GM21526 (cell line): ENCODE measurements around the gene UBE2I.
A peak's percentile ranks its signal among the peaks of the same experiment; 100 is the strongest.

Experiments used
- ATAC-seq: cut with Tn5 transposase; IDR thresholded peaks from one replicate; pipeline ENCODE4 v1.9.1; 2021; ENCODE audit warnings: moderate library complexity; ENCODE audit not compliant: unreplicated experiment, low FRiP score

The UBE2I gene

DNA sequence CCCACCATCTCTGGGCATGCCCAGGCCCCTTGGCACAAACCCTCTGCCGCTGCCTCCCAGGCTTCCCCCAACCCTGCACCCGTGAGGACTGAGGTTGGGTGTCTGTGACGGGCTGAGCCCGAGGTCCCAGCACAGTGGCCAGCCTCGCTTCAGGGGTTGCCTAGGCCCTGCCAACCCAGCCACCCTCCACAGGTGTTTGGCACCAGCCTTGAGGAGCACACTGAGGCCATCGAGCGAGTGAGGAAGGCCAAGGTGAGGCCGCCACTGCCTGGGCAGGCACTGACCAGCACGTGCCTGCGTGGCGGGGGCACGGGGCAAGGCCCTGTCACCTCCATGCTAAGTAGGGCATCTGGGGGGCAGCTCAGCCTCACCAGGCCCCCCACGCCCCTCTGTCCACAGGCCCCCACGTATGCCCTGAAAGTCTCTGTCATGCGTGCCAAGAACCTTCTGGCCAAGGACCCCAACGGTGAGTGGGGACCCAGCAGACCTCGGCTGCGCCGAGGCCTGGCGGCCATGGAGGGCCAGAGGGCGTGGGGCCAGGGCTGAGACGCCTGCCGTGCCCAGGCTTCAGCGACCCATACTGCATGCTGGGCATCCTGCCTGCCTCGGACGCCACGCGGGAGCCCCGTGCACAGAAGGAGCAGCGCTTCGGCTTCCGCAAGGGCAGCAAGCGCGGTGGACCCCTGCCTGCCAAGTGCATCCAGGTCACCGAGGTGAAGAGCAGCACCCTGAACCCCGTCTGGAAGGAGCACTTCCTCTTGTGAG lies 31.5 kb downstream of the UBE2I start:
- ATAC-seq: no peak

GRCh38 chr16:1341495-1342420 lies 32.3 kb downstream of the UBE2I start:
- ATAC-seq: no peak

DNA sequence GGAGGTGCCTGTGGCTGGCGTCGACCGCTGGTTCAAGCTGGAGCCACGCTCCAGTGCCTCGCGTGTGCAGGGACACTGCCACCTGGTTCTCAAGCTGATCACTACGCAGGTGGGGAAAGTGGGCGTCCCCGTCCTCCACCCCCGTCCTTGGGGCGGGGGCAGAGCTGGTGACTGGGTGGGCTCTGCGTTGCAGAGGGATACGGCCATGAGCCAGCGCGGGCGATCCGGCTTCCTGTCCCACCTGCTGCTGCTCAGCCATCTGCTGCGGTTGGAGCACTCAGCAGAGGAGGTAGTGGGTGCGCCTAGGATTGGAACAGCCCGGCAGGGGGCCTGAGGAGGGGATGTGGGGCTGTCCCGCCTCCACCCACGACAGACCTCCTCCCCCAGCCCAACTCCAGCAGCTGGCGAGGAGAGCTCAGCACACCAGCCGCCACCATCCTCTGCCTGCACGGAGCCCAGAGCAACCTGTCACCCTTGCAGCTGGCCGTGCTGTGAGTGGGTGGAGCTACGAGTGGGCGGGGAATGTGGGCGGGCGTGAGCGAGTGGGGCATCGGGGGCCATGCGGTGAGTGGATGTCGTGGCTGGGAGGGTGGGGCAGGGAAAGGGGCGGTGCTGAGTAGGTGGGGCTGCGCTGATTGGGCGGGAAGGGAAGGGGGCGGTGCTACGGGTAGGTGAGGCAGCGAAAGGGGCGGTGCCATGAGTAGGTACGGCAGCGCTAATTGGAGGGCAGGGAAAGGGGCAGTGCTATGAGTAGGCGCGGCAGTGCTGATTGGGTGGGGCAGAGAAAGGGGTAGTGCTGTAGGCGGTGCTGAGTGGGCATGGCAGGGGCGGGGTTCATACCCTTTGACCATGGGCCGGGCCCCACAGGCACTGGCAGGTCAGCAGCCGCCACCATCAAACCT lies 33.3 kb downstream of the UBE2I start:
- ATAC-seq: peak; percentile 61

DNA sequence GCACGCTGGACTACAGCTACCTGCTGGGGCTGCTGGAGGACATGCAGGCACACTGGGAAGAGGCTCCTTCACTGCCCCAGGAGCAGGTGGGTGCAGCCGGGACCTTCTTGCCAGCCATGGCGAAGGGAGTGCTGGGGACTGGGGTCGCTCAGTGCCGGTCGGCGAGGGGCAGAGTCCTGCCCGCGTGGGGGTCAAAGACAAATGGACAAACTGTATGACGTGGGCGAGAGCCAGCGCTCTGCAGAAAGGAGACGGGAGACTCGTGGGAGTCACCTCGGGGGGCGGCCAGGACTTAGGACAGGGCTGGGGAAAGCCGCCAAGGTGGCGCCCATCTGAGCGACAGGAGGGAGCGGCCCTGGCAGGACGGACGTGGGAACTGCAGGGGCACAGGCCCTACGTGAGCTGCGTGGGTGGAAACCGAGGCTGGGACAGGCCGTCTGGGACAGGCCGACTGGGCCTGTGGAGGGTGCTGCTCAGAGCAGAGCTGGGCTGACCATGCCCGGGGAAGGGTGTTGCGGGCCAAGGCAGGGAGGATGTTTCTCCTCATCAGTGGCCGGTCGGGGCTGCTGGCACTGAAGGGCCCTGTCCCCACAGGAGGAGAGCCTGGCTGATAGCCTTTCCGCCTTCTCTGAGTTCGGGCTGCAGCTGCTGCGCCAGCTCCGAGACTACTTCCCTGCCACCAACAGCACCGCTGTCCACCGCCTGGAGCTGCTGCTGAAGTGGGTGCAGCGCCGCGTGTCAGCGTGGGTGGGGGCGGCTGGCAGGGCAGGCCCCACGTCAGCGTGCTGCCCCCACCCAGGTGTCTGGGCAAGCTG lies 34.2 kb downstream of the UBE2I start:
- ATAC-seq: no peak

GRCh38 chr16:1344499-1344898 lies 35.1 kb downstream of the UBE2I start:
- ATAC-seq: no peak

- ATAC-seq: no peak
These were observed 35.7 kb downstream of the UBE2I start for GRCh38 chr16:1345087-1345486.

DNA sequence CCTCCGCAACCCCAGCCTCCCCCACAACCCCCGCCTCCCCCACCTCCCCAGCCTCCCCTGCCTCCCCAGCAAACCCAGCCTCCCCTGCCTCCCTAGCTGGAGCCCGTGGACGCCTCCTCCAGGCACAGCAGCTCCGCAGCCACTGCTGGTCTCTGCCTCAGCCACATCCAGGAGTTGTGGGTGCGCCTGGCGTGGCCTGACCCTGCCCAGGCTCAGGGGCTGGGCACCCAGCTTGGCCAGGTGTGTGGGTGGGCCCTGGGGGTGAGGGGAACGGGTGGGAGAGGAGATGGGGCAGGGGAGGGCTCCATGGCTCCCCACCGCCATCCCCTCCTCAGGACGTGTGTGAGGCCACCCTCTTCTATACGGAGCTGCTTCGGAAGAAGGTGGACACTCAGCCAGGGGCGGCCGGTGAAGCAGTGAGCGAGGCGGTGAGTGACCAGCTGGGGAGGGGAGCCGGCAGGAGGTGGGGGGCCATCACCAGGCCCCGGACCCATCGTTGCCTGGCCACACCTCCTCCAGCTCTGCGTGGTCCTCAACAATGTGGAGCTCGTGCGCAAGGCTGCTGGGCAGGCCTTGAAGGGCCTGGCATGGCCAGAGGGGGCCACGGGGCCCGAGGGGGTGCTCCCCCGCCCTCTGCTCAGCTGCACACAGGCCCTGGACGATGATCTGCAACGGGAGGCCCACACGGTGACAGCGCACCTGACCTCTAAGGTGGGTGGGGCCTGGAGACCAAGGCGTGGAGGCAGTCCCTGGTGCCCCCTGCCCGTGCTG lies 36.4 kb downstream of the UBE2I start:
- ATAC-seq: no peak

DNA sequence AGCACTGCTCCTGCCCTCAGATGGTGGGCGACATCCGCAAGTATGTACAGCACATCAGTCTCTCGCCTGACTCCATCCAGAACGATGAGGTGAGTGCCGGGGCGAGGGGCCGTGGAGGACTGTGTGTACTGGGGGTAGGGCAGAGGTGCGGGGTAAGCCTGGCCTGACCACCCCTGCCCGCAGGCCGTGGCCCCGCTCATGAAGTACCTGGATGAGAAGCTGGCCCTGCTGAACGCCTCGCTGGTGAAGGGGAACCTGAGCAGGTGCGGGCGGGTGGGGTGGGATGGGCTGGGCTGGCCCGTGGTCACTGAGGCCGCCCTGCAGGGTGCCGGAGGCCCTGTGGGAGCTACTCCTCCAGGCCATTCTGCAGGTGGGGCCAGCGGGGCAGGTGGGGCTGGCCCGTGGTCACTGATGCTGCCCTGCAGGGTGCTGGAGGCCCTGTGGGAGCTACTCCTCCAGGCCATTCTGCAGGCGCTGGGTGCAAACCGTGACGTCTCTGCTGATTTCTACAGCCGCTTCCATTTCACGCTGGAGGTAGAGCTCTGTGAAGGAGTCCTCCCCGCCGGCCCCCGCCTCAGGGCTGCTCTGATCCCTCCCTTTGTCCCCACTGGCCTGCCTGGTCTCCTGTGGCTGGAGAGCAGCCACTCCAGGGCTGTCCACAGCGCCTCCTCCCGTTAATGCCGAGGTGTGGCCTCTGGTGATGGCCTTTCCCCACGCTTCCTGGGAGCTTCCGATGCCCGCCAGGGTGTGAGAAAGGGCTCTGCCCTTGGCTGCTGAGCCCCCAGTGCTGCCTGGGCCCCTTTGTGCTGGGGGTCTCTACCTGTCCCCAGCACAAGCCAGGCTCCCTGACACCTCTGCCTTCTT lies 37.2 kb downstream of the UBE2I start:
- no peak for ATAC-seq

DNA sequence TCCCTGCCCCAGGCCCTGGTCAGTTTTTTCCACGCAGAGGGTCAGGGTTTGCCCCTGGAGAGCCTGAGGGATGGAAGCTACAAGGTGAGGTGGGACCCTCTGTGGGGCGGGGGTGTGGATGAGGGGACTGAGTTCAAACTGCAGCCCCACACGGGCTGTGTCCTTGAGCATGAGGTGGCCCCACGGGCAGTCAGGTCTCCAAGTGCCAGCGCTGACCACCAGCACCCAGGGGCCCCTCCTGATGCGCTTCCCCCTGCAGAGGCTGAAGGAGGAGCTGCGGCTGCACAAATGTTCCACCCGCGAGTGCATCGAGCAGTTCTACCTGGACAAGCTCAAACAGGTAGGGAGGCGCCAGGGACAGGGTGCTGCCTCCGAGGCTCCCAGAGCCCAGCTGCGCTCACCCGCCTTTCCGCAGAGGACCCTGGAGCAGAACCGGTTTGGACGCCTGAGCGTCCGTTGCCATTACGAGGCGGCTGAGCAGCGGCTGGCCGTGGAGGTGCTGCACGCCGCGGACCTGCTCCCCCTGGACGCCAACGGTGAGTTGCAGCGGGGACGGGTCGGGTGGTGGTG lies 37.9 kb downstream of the UBE2I start:
- ATAC-seq: no peak

GRCh38 chr16:1347962-1348361 lies 38.5 kb downstream of the UBE2I start:
- ATAC-seq: no peak

DNA sequence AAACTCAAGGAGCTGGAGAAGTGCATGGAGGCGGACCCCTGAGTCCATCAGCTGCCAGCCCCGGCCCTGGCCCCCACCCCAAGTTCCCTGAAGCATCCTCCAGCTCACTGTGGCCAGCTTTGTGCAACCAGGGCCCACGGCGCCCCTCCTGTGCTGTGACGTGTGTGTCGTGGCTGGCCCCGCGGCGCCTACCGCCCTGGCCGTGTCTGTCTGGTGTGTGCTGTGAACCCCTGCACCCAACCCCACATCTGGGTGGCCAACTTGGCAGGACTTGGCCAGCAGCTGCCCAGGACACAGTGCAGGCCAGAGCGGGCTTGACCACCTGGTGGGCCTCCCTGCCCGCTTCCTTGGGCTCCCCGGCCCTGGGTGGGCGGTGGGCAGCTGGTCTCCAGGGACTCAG lies 39.0 kb downstream of the UBE2I start:
- ATAC-seq: no peak

DNA sequence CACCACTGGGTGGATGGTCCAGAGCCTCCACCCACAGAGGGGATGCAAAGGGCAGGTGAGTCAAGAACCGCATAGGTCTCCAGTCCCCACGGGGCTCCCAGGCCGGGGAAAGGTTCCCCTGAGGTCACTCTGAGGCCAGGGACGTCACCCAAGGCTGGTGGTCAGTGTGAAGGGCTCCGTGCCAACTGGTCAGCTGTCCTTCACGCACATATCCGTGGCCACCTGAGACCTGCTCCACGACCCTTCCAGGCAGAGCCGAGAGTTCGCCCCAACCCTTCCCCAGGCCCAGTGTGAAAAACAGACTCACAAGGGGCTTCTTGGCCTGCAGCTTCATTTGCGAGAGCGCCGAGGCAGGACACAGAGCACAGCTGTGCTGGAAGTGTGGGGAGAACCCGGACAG lies 39.5 kb downstream of the UBE2I start:
- no peak for ATAC-seq

GRCh38 chr16:1349351-1349750 lies 39.9 kb downstream of the UBE2I start:
- no peak for ATAC-seq

GRCh38 chr16:1349951-1350350 lies 40.5 kb downstream of the UBE2I start:
- ATAC-seq: no peak

DNA sequence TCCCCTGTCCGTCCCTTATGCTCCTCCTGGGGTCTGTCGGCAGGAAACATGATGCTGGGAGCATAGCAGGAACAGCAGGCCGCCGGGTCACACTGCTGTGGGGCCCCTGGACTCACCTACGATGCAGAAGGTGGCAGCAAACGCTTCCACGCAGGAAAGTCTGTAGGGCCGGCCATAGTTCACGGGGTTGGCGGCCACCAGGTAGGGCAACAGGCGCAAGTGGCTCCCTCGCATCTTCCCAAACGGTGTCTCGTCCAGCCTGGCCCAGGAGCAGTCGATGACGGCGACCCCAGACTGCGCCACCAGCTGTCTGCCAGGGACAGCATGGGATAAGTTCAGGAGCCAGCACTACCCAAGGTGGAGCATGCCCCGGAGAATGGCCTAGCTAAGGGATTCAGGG lies 41.3 kb downstream of the UBE2I start:
- no peak for ATAC-seq

DNA sequence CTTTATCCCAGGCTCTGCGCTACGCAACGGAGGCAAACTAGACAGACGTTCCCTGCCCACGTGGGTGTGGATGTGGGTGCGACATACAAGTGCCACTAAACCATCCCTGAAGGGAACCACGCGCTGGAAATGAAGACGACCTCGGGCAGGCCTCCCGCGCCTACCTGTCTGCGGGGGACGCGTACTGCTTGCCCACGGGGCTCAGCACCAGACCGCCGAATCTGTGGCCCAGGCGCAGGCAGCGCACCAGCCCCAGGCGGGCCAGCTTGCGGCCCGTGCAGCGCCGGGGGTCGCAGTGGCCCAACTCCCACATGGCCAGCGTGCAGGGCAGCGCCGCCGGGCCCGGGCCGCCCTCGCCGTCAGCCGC lies 41.8 kb downstream of the UBE2I start:
- no peak for ATAC-seq

DNA sequence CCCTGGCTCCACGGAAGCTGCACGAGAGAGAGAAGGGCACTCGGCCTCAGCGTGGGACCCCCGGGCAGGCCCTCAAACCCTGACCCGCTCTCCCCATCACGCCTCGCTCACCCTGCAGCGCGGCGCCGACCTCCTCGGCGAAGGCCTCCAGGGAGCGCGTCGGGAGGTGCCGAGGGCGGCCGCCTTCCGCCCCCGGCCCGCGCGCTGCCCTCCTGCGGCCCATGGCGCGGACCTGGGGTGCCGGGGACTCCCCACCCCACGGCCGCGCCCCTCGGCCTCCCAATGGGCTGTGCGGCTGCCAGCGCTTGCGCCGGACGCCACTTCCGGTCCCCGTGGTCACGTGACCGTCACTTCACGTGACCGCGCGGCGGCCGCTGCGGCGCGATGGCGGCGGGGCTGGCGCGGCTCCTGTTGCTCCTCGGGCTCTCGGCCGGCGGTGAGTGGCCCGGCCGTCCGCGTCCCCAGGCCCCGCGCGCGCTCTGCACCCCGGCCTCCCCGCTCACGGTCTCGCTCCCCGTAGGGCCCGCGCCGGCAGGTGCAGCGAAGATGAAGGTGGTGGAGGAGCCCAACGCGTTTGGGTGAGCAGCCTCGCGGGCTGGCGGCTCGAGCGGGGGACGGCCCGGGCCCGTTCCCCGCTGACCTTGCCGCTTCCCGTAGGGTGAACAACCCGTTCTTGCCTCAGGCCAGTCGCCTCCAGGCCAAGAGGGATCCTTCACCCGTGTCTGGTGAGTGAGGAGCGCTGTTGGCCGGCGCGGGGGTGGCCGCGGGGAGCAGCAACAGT lies 42.3 kb downstream of the UBE2I start, which contains the start of the genes GNPTG and TSR3:
Gene GNPTG (plus strand): TSS at position 350 of the 781 bp plus-strand sequence. CDS start 35 bp downstream, at position 385.
Gene TSR3 (minus strand): TSS at position 297 of the 781 bp plus-strand sequence. CDS start 74 bp downstream, at position 223.
- peak; percentile 45 for ATAC-seq
